Fibroblast of lung (primary cell): Measurements from ENCODE around the gene TAP1.

Experiments
- CTCF ChIP-seq, 2 donors: IDR thresholded peaks in 1 of 2; conservative IDR thresholded peaks in 1 of 2; 1 replicate in 1 of 2; 2 replicates in 1 of 2; pipeline ENCODE4 v1.5.1; 2011 to 2012; ENCODE audit warnings: low read length in 2 of 2, control low read depth in 1 of 2, inconsistent platforms in 1 of 2, low read depth in 1 of 2, mild to moderate bottlenecking in 1 of 2
- EZH2 ChIP-seq: IDR thresholded peaks from 2 replicates; pipeline ENCODE4 v1.5.1; 2012; ENCODE audit warnings: low read length, control low read depth, mild to moderate bottlenecking; ENCODE audit errors: missing control alignments

GRCh38 chr6:32862725-32863124 is 9.2 kb upstream of the TAP1 start:
- TF ChIP-seq CTCF (conservative IDR thresholded peaks at IDR 0.05 in 1 of 2, IDR thresholded peaks at IDR 0.05 in 1 of 2; ENCODE audit: low read depth in 1 of 2, low read length in 2 of 2) = no peak
- no peak for TF ChIP-seq EZH2
